ENCODE results near the gene TMEM187. TPM values are rescaled to one million over a fixed set of nuclear protein-coding genes. Genes with fewer than 3 reads are reported as not detected.
"Not testable (repeated sequence)": the region's sequence is repeated elsewhere in the genome, so short reads cannot be mapped to it uniquely, and the experiment has no call there.

The TMEM187 gene
- total and polyA plus RNA-seq, 2 experiments from 2014 or later = 8.7 to 12.1 TPM

DNA sequence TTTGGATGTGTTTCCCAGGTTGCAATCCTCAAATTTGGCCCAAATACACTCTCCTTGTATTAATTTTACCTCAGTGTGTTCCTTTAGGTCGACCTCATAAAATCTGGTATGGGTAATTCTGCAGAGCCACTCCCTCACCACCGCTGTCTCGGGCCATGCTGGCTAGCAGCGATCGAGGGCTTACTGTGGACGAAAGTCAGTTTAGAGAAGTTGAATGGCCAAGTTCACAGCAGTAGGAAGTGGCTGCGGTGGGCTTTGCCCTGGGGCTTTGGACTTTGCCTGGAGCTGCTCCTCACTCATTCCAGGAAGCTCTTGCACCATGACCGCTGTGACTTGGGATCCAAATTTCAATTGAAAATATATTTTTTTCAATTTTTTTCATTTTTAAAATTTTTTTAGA, 19.6 kb downstream of the TMEM187 start:
- Histone ChIP-seq H3K27ac (no peak overlapping the region), H3K4me1 (ENCODE audit: insufficient read depth) (no peaks in the 10 kb centered on the region), H3K4me2 (no peak overlapping the region), H3K9me3 (ENCODE audit: low read depth) (no peaks in the 10 kb centered on the region), H3K9me2 (replicated peaks; ENCODE audit: insufficient read depth) (no peaks in the 10 kb centered on the region), H4K20me1 (ENCODE audit: insufficient read depth, poor library complexity, severe bottlenecking) (no peaks in the 10 kb centered on the region), H3K4me3 (no peak overlapping the region), H3K79me2 (no peaks in the 10 kb centered on the region), H3K36me3 (replicated peaks; ENCODE audit: insufficient read depth, low read depth) (no peaks in the 10 kb centered on the region), H3K27me3 (no peaks in the 10 kb centered on the region), H2AFZ (no peak overlapping the region)
- no peak for TF ChIP-seq EZH2 (IDR thresholded peaks at IDR 0.05; ENCODE audit: borderline replicate concordance)
- no peak for TF ChIP-seq EZH2phosphoT487 (IDR thresholded peaks at IDR 0.05; ENCODE audit: low read depth, severe bottlenecking, unreplicated experiment)
- TF ChIP-seq, protein P1, sequence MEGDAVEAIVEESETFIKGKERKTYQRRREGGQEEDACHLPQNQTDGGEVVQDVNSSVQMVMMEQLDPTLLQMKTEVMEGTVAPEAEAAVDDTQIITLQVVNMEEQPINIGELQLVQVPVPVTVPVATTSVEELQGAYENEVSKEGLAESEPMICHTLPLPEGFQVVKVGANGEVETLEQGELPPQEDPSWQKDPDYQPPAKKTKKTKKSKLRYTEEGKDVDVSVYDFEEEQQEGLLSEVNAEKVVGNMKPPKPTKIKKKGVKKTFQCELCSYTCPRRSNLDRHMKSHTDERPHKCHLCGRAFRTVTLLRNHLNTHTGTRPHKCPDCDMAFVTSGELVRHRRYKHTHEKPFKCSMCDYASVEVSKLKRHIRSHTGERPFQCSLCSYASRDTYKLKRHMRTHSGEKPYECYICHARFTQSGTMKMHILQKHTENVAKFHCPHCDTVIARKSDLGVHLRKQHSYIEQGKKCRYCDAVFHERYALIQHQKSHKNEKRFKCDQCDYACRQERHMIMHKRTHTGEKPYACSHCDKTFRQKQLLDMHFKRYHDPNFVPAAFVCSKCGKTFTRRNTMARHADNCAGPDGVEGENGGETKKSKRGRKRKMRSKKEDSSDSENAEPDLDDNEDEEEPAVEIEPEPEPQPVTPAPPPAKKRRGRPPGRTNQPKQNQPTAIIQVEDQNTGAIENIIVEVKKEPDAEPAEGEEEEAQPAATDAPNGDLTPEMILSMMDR (IDR thresholded peaks at IDR 0.05; ENCODE audit: poor library complexity) = no peak
- no peak for DNase-seq (ENCODE audit: low spot score)
- WGBS (ENCODE audit: low lambda C conversion rate, missing lambda C conversion rate) = 90% methylated on average over 8 of the region's 8 CpGs

DNA sequence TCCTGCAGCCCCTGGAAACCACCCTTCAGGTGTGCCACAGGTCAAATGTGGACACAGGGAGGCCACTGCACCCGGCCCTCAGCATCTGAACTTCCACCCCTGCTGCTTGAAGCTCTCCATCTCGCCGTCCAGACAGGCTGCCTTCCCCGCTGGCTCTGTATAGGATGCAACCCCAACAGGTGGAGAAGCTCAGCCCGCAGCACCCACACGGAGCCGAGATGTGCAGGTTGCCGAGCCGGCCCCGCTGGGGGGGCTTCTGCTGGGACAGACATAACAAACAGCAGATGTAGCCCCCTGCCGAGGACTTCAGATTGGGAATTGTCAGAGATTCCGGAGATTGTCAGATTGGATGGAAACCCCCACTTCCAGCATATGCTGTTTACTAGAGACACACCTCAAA, 20.5 kb downstream of the TMEM187 start:
- 86% methylated on average over 12 of the region's 12 CpGs for WGBS (ENCODE audit: low lambda C conversion rate, missing lambda C conversion rate)
- TF ChIP-seq, protein P1 (IDR thresholded peaks at IDR 0.05; ENCODE audit: poor library complexity) = no peak
- TF ChIP-seq EZH2 (IDR thresholded peaks at IDR 0.05; ENCODE audit: borderline replicate concordance) (no peak), EZH2phosphoT487 (IDR thresholded peaks at IDR 0.05; ENCODE audit: low read depth, severe bottlenecking, unreplicated experiment) (no peak)
- no peak overlapping the region for H3K4me2 ChIP-seq

DNA sequence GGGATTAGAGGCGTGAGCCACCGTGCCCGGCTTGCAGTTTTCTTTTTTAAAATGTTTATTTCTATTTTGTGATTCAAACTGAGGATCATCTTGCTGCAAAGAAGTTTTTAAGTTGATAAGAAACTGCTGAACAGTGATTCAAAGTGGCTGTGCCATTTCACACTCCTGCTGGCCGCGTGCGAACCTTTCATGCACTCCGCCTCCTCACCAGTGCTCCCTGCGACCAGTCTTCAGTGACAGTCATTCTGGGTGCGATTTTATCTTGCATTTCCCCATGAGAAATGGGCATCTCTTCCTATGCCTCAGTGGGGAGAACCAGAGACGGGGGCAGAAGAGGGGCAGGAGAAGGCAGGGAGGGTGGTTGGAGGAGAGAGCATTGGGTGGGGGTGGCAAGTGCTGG, 21.4 kb downstream of the TMEM187 start:
- Histone ChIP-seq H4K20me1 (ENCODE audit: insufficient read depth, poor library complexity, severe bottlenecking) (no peaks in the 10 kb centered on the region), H3K27me3 (no peaks in the 10 kb centered on the region), H3K9me3 (ENCODE audit: low read depth) (no peaks in the 10 kb centered on the region), H3K4me3 (no peak overlapping the region), H2AFZ (no peak overlapping the region), H3K4me2 (no peak overlapping the region), H3K4me1 (ENCODE audit: insufficient read depth) (no peaks in the 10 kb centered on the region), H3K79me2 (no peaks in the 10 kb centered on the region), H3K9me2 (replicated peaks; ENCODE audit: insufficient read depth) (no peaks in the 10 kb centered on the region), H3K36me3 (replicated peaks; ENCODE audit: insufficient read depth, low read depth) (no peaks in the 10 kb centered on the region), H3K27ac (no peak overlapping the region)
- 91% methylated on average over 10 of the region's 10 CpGs for WGBS (ENCODE audit: low lambda C conversion rate, missing lambda C conversion rate)
- TF ChIP-seq EZH2phosphoT487 (IDR thresholded peaks at IDR 0.05; ENCODE audit: low read depth, severe bottlenecking, unreplicated experiment) = no peak
- TF ChIP-seq, protein P1 (IDR thresholded peaks at IDR 0.05; ENCODE audit: poor library complexity) = no peak
- no peak for TF ChIP-seq EZH2 (IDR thresholded peaks at IDR 0.05; ENCODE audit: borderline replicate concordance)
- no peak for DNase-seq (ENCODE audit: low spot score)

More for the DNA sequence above, 20.5 kb downstream of the TMEM187 start:
- no peaks in the 10 kb centered on the region for H3K27me3 ChIP-seq
- H3K79me2 ChIP-seq = no peaks in the 10 kb centered on the region
- H2AFZ ChIP-seq = no peak overlapping the region
- no peaks in the 10 kb centered on the region for H4K20me1 ChIP-seq (ENCODE audit: insufficient read depth, poor library complexity, severe bottlenecking)
- no peak overlapping the region for H3K27ac ChIP-seq
- H3K9me3 ChIP-seq (ENCODE audit: low read depth) = no peaks in the 10 kb centered on the region
- H3K36me3 ChIP-seq (replicated peaks; ENCODE audit: insufficient read depth, low read depth) = no peaks in the 10 kb centered on the region
- no peak for DNase-seq (ENCODE audit: low spot score)
- no peak overlapping the region for H3K4me3 ChIP-seq
- H3K4me1 ChIP-seq (ENCODE audit: insufficient read depth) = no peaks in the 10 kb centered on the region
- no peaks in the 10 kb centered on the region for H3K9me2 ChIP-seq (replicated peaks; ENCODE audit: insufficient read depth)

DNA sequence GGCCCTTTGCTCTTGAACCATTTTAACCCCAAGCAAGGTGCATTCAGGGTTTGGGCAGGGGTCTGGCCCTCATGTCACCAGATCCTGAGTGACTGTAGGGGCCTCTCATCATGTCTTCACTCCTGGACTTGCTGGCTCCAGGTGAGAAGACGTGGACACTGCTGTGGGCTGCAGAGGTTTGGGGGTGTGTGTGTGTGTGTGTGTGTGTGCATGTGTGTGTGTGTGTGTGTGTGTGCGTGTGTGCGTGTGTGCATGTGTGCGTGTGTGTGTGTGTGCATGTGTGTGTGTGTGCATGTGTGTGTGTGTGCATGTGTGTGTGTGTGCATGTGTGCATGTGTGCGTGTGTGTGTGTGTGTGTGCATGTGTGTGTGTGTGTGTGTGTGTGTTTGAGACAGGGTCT, 21.8 kb downstream of the TMEM187 start:
- H3K4me1 ChIP-seq (ENCODE audit: insufficient read depth); H2AFZ ChIP-seq; H3K27me3 ChIP-seq; H4K20me1 ChIP-seq (ENCODE audit: insufficient read depth, poor library complexity, severe bottlenecking); H3K9me2 ChIP-seq (replicated peaks; ENCODE audit: insufficient read depth); DNase-seq (ENCODE audit: low spot score); H3K4me2 ChIP-seq; H3K4me3 ChIP-seq; H3K9me3 ChIP-seq (ENCODE audit: low read depth); H3K79me2 ChIP-seq; H3K36me3 ChIP-seq (replicated peaks; ENCODE audit: insufficient read depth, low read depth); H3K27ac ChIP-seq: not testable (repeated sequence)
- WGBS (ENCODE audit: low lambda C conversion rate, missing lambda C conversion rate) = 83% methylated on average over 4 of the region's 5 CpGs
